Measurements from ENCODE around the gene MRPS23.

MRPS23 gene

DNA sequence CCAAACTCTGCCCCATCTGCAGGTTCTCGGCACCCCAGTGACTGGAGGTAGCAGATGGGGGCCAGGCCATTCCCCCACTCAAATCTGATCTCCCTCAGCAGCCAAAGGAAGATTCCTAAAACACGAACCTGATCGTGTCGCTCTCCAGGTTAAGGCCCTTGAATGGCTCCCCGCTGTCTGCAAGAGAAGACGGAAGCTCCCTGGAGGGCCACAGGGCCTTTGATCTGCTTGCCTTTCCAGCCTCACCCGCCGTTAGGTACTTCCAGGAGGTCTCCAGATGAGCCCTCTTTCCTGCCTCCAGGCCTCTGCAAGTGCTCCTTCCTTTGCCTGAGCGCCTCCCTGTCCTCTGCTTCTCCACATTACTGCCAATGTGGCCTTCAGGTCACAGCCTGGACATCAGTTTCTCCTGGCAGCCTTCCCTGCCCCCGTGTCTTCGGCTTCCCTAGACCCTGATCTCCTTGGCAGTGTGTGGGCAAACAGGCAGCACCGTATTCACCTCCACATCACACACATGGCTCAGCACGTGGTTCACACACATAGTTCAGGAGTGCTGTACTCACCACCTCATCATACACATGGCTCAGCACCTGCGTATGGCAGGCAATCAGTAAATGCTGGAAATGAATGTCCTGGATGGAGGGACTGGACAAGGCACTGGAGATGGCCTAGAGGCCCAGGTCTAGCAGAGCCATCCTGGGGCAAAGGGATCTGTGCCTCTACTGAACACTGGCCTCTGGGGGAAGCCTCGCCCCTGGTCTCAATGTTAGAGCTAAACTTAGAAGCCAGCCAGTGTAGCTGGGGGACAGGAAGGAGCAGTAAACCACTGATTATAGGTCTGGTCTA lies 26.4 kb upstream of the MRPS23 start:
- TF ChIP-seq, protein P1, sequence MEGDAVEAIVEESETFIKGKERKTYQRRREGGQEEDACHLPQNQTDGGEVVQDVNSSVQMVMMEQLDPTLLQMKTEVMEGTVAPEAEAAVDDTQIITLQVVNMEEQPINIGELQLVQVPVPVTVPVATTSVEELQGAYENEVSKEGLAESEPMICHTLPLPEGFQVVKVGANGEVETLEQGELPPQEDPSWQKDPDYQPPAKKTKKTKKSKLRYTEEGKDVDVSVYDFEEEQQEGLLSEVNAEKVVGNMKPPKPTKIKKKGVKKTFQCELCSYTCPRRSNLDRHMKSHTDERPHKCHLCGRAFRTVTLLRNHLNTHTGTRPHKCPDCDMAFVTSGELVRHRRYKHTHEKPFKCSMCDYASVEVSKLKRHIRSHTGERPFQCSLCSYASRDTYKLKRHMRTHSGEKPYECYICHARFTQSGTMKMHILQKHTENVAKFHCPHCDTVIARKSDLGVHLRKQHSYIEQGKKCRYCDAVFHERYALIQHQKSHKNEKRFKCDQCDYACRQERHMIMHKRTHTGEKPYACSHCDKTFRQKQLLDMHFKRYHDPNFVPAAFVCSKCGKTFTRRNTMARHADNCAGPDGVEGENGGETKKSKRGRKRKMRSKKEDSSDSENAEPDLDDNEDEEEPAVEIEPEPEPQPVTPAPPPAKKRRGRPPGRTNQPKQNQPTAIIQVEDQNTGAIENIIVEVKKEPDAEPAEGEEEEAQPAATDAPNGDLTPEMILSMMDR (IDR thresholded peaks at IDR 0.05), result no peak

DNA sequence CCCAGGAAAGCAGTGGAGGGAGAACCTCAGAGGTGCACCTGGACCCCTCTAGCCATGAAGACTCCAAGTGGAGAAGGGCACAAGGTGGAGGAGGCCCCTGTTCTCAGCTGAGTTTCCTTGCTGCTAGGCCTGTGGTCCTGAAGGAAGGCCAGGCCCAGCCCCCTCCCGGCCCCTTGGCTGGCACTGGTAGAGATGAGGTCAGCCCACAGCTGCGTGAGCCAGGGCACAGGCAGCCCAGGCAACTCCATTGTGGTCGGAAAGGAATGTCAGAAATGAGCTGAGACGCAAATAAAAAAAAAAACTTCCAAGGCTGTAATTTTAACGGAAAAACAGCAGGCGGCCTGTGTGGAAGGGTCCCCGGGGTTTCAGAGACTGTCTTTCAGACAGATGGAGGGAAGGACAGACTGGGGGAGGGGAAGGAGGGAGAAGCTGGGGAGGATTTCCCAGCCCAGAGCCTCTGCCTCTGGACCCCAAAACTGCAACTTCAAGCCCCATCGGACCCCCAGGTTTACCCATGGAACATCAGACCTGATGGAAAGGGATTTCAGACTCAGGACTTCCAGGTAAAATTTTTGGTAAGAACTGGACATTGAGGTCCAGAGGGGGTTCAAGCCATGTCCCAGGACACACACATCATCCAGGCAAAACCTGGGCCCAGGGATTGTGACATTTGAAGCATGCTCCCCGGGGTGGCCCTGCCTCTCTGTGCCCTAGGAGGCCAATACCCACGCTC lies 25.6 kb upstream of the MRPS23 start:
- TF ChIP-seq, protein P1 (IDR thresholded peaks at IDR 0.05), result no peak

DNA sequence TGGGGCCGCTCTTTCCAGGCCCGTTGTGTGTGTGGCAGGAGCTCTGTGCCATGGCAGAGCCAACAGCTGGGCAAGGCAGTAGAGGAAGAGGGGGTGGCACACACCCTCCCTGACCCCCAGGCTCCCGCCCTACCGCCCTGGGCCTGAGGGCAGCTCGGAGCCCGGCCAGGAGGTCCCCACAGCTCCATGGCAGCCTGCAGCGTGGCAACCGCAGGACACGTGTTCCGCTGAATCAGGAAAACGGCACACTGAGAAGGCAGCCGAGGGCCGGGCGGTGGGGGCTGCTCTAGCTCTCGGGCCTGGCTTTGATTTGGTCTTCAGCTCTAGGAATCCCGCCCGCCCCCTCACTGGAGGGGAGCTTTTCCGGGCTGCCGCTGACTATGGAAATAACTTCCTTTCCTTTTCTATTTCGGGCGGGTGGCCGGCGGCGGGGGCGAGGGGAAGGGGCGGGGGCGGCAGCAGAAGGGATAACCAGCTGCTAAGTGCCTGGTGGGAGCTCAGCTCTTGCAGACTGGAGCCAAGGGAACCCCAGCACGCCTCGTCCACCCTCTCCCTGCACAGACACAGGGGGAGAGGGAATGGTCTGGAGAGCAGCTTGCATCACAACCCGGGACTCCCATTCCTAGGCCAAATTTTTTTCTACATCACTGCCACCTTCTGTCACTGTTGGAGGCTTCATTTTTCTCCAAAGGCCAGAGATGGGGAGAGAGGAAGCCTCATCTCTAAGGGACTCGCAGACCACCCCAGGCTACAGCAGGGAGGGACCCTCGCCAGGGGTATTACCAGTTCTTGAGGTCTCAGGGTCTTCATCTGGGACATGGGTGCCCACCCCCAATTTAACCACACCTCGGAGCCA lies 24.8 kb upstream of the MRPS23 start:
- TF ChIP-seq, protein P1 (IDR thresholded peaks at IDR 0.05), result no peak

DNA sequence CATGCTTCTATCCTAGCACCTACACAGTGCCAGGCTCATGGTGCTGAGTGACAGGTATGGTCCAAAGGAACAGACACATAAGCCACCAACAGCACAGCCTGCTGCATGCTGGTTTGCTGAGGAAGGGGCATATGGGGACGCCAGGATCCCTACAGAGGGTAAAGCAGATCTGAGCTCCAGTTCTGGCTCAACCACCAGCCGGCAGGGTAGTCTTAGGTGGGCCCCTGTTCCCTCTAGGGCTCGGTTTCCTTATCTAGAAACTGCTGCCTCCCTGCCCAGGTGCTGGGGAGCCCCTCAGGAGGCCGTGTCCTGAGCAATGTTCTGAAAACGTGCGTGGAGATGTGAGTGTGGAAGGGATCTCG lies 24.2 kb upstream of the MRPS23 start:
- TF ChIP-seq, protein P1 (IDR thresholded peaks at IDR 0.05), result no peak

DNA sequence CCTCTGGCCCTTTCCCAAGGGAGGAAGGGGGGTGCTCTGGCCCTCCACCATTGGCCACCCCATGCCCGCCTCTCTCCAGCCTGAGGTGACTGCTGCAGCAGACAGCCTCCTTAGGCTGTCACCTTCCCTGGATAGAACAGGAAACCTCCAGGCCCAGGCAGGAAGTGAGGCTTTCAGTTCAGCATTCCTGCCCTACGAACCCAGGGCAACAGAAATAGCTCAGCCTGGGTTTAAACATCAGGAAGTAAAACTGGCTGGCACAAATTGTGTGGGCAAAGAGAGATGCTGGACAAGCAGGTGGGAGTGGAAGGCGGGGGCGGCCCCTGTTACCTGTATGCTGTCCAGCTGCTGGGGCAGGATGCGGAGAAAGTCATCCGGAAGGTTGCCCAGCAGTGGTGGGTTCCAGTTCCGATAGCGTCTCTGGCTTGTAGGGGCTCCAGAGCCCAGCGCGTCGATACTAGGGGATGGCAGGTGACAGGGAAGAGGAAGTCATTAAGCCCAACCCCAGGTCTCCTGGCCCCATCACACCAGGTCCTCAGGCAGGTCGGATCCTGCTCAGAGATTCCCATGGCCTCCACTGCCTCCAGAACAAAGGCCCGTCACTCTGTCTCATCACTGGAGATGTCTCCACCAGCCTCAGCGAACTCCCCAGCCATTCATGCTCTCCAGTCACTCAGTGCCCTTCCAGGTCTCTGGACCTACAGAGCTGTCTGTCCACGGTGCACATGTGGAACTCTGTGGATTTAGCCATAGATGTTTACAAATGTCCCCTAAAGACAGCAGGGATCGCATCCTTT lies 23.6 kb upstream of the MRPS23 start:
- TF ChIP-seq, protein P1 (IDR thresholded peaks at IDR 0.05), result no peak

DNA sequence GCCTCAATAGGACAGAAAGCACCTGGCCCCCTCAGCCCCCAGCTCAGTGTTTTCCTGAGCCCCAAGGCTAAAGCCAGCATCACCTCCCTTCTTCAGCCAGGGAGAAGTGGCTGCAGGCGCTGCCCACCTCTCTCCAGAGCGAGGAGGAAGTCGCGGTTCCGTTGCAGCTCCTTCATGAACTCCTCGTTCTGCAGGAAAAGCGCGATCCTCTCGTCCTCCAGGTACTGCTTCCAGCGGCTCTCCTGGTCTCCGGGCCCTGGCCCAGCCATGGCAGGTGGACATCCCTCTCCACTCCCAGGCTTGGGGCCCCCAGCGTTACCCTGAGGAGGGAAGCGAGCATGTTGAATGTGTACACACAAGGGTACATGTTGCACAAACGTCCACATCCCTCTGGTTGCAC lies 22.7 kb upstream of the MRPS23 start:
- TF ChIP-seq, protein P1 (IDR thresholded peaks at IDR 0.05), result no peak

DNA sequence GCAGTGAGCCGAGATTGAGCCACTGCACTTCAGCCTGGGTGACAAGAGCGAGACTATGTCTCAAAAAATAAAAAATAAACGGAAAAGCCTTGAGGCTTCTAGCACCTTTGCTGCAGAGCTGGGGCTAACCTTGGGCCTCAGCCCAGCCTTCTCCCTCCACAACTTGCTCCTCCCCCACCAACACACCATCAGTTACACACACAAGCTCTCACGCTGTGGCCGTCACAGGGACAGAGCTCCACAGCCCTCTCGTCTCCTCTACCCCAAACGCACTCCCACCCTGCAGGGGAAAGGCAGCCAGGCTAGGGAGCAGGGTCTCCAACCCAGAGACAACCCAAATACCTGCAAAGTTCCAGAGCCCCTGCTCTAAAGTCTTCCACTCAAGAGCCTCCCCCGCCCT lies 22.0 kb upstream of the MRPS23 start:
- TF ChIP-seq, protein P1 (IDR thresholded peaks at IDR 0.05), result no peak
